Measurements from ENCODE around the gene TAF1.

DNA sequence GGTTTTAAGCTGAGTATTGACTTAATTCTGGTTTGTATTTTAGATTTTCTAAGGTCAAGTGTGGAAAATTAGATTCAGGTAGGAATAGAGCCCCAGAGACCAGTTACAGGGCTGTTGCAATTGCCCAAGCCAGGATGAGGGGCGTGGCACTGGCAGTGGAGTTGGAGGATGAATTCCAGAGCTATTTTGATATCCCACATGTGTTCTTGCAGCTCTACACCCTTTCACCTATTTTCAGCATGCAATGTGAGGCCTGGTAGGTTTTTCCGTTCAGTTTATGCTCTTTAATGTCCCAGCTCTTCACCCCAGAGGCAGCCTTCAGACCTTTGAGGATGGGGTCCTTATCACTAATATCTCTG lies 148.9 kb downstream of the TAF1 start:
- TF ChIP-seq, protein P1, sequence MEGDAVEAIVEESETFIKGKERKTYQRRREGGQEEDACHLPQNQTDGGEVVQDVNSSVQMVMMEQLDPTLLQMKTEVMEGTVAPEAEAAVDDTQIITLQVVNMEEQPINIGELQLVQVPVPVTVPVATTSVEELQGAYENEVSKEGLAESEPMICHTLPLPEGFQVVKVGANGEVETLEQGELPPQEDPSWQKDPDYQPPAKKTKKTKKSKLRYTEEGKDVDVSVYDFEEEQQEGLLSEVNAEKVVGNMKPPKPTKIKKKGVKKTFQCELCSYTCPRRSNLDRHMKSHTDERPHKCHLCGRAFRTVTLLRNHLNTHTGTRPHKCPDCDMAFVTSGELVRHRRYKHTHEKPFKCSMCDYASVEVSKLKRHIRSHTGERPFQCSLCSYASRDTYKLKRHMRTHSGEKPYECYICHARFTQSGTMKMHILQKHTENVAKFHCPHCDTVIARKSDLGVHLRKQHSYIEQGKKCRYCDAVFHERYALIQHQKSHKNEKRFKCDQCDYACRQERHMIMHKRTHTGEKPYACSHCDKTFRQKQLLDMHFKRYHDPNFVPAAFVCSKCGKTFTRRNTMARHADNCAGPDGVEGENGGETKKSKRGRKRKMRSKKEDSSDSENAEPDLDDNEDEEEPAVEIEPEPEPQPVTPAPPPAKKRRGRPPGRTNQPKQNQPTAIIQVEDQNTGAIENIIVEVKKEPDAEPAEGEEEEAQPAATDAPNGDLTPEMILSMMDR (conservative IDR thresholded peaks at IDR 0.05): no peak
- TF ChIP-seq EZH2 (IDR thresholded peaks at IDR 0.05; ENCODE audit: low read depth): no peak
